ENCODE results near the gene TBL2. TPM values are rescaled to one million over a fixed set of nuclear protein-coding genes. Genes with fewer than 3 reads are reported as not detected.

TBL2 gene
- total and polyA plus RNA-seq, 2 experiments from 2014 or later, result 6.9 to 27.8 TPM

DNA sequence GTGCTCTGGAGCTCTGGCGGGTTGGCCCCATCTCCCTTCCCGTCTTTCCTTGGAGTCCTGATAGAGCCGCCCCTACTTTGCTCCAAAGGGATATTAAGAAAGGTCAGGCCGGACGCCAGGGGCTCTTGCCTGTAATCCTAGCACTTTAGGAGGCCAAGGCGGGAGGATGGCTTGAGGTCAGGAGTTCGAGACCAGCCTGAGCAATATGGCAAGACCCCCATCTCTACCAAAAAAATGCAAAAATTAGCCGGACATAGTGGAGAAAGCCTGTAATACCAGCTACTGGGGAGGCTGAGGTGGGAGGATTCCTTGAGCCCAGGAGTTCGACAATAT lies 46.3 kb upstream of the TBL2 start:
- H3K36me3 ChIP-seq (ENCODE audit: insufficient read depth), result no peaks in the 10 kb centered on the region
- peaks cover 3% of the 10 kb centered on the region; the same call in 2 of the 3 replicates for H3K4me1 Mint-ChIP-seq
- H3K27me3 ChIP-seq (ENCODE audit: insufficient read depth), result peaks cover 13% of the 10 kb centered on the region
- H3K4me3 ChIP-seq, result peak overlapping the region; percentile 36; the same call in 1 of the 2 replicates
- DNase-seq (ENCODE audit: low spot score) (no peak), ATAC-seq (no peak)
- H3K36me3 Mint-ChIP-seq (ENCODE audit: low read depth), result no peaks in the 10 kb centered on the region; the same call in 2 of the 3 replicates
- no peaks in the 10 kb centered on the region for H4K20me1 ChIP-seq (replicated peaks; ENCODE audit: insufficient read depth)
- peak overlapping the region; percentile 86 for H3K4me3 Mint-ChIP-seq
- no peak overlapping the region for H3K27ac Mint-ChIP-seq
- TF ChIP-seq, protein P1, sequence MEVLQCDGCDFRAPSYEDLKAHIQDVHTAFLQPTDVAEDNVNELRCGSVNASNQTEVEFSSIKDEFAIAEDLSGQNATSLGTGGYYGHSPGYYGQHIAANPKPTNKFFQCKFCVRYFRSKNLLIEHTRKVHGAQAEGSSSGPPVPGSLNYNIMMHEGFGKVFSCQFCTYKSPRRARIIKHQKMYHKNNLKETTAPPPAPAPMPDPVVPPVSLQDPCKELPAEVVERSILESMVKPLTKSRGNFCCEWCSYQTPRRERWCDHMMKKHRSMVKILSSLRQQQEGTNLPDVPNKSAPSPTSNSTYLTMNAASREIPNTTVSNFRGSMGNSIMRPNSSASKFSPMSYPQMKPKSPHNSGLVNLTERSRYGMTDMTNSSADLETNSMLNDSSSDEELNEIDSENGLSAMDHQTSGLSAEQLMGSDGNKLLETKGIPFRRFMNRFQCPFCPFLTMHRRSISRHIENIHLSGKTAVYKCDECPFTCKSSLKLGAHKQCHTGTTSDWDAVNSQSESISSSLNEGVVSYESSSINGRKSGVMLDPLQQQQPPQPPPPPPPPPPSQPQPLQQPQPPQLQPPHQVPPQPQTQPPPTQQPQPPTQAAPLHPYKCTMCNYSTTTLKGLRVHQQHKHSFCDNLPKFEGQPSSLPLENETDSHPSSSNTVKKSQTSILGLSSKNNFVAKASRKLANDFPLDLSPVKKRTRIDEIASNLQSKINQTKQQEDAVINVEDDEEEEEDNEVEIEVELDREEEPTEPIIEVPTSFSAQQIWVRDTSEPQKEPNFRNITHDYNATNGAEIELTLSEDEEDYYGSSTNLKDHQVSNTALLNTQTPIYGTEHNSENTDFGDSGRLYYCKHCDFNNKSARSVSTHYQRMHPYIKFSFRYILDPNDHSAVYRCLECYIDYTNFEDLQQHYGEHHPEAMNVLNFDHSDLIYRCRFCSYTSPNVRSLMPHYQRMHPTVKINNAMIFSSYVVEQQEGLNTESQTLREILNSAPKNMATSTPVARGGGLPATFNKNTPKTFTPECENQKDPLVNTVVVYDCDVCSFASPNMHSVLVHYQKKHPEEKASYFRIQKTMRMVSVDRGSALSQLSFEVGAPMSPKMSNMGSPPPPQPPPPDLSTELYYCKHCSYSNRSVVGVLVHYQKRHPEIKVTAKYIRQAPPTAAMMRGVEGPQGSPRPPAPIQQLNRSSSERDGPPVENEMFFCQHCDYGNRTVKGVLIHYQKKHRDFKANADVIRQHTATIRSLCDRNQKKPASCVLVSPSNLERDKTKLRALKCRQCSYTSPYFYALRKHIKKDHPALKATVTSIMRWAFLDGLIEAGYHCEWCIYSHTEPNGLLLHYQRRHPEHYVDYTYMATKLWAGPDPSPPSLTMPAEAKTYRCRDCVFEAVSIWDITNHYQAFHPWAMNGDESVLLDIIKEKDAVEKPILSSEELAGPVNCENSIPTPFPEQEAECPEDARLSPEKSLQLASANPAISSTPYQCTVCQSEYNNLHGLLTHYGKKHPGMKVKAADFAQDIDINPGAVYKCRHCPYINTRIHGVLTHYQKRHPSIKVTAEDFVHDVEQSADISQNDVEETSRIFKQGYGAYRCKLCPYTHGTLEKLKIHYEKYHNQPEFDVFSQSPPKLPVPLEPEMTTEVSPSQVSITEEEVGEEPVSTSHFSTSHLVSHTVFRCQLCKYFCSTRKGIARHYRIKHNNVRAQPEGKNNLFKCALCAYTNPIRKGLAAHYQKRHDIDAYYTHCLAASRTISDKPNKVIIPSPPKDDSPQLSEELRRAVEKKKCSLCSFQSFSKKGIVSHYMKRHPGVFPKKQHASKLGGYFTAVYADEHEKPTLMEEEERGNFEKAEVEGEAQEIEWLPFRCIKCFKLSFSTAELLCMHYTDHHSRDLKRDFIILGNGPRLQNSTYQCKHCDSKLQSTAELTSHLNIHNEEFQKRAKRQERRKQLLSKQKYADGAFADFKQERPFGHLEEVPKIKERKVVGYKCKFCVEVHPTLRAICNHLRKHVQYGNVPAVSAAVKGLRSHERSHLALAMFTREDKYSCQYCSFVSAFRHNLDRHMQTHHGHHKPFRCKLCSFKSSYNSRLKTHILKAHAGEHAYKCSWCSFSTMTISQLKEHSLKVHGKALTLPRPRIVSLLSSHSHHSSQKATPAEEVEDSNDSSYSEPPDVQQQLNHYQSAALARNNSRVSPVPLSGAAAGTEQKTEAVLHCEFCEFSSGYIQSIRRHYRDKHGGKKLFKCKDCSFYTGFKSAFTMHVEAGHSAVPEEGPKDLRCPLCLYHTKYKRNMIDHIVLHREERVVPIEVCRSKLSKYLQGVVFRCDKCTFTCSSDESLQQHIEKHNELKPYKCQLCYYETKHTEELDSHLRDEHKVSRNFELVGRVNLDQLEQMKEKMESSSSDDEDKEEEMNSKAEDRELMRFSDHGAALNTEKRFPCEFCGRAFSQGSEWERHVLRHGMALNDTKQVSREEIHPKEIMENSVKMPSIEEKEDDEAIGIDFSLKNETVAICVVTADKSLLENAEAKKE (CRISPR knock-in tag; IDR thresholded peaks at IDR 0.05), result no peak
- TF ChIP-seq CREB1 (CRISPR knock-in tag; IDR thresholded peaks at IDR 0.05; ENCODE audit: low read depth) (no peak), CTCF (conservative IDR thresholded peaks at IDR 0.05; ENCODE audit: low read depth in 2 of 2) (no peak), EZH2 (IDR thresholded peaks at IDR 0.05; ENCODE audit: low read depth, unreplicated experiment) (no peak), JUNB (IDR thresholded peaks at IDR 0.05; ENCODE audit: unreplicated experiment) (no peak), NANOG (IDR thresholded peaks at IDR 0.05; ENCODE audit: borderline replicate concordance) (no peak), EZH2phosphoT487 (IDR thresholded peaks at IDR 0.05; ENCODE audit: unreplicated experiment) (no peak), ZNF114 (CRISPR knock-in tag; IDR thresholded peaks at IDR 0.05) (no peak), POLR2AphosphoS5 (IDR thresholded peaks at IDR 0.05; ENCODE audit: low read depth) (no peak), ZNF331 (CRISPR knock-in tag; IDR thresholded peaks at IDR 0.05; ENCODE audit: low read depth) (no peak)
- TF ChIP-seq, protein P2, sequence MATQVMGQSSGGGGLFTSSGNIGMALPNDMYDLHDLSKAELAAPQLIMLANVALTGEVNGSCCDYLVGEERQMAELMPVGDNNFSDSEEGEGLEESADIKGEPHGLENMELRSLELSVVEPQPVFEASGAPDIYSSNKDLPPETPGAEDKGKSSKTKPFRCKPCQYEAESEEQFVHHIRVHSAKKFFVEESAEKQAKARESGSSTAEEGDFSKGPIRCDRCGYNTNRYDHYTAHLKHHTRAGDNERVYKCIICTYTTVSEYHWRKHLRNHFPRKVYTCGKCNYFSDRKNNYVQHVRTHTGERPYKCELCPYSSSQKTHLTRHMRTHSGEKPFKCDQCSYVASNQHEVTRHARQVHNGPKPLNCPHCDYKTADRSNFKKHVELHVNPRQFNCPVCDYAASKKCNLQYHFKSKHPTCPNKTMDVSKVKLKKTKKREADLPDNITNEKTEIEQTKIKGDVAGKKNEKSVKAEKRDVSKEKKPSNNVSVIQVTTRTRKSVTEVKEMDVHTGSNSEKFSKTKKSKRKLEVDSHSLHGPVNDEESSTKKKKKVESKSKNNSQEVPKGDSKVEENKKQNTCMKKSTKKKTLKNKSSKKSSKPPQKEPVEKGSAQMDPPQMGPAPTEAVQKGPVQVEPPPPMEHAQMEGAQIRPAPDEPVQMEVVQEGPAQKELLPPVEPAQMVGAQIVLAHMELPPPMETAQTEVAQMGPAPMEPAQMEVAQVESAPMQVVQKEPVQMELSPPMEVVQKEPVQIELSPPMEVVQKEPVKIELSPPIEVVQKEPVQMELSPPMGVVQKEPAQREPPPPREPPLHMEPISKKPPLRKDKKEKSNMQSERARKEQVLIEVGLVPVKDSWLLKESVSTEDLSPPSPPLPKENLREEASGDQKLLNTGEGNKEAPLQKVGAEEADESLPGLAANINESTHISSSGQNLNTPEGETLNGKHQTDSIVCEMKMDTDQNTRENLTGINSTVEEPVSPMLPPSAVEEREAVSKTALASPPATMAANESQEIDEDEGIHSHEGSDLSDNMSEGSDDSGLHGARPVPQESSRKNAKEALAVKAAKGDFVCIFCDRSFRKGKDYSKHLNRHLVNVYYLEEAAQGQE (IDR thresholded peaks at IDR 0.05; ENCODE audit: unreplicated experiment), result no peak
- TF ChIP-seq, protein P3, sequence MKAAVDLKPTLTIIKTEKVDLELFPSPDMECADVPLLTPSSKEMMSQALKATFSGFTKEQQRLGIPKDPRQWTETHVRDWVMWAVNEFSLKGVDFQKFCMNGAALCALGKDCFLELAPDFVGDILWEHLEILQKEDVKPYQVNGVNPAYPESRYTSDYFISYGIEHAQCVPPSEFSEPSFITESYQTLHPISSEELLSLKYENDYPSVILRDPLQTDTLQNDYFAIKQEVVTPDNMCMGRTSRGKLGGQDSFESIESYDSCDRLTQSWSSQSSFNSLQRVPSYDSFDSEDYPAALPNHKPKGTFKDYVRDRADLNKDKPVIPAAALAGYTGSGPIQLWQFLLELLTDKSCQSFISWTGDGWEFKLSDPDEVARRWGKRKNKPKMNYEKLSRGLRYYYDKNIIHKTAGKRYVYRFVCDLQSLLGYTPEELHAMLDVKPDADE (IDR thresholded peaks at IDR 0.05), result no peak
- no peak overlapping the region for H3K27ac ChIP-seq (ENCODE audit: low read depth)
- peaks cover 28% of the 10 kb centered on the region for H3K27me3 Mint-ChIP-seq (ENCODE audit: insufficient read depth, low read depth, poor library complexity)
- H3K9me3 Mint-ChIP-seq, result no peaks in the 10 kb centered on the region; the same call in 2 of the 3 replicates
- no peaks in the 10 kb centered on the region for H3F3A ChIP-seq (replicated peaks; ENCODE audit: low read depth)
- H3K79me2 ChIP-seq (replicated peaks; ENCODE audit: insufficient read depth), result no peaks in the 10 kb centered on the region
- H3K4me2 ChIP-seq, result peak overlapping the region; percentile 71
- no peak overlapping the region for H2AFZ ChIP-seq
- H3K4me1 ChIP-seq (ENCODE audit: insufficient read depth), result 0 out of 2 replicates have a peak, but pooled peaks cover 8% of the 10 kb centered on the region
- H3K9me2 ChIP-seq (ENCODE audit: insufficient read depth), result no peaks in the 10 kb centered on the region
